Activated naive CD4-positive, alpha-beta T cell treated with anti-CD3 and anti-CD28 coated beads for 36 hours (primary cell): Measurements from ENCODE around the gene ARMC6. TPM values are rescaled to one million over a fixed set of nuclear protein-coding genes. Genes with fewer than 3 reads are reported as not detected.
A peak's percentile ranks its signal among the peaks of the same experiment; 100 is the strongest.

Experiments used
- CTCF ChIA-PET: fragments of 350-600 bp; sonication (Branson Sonifier 250); formaldehyde crosslinking; loops from one replicate; lab custom pipeline; 2021; ENCODE audit warnings: antibody characterized with exemption; lab: Charles Lee
- DNase-seq: peaks from one replicate; pipeline ENCODE4 v3.0.0-alpha.2; 2020
- H3K27ac Mint-ChIP-seq: one replicate; pipeline ENCODE4 v1.8.0; 2021; ENCODE audit warnings: mild to moderate bottlenecking, mixed read lengths
- H3K27me3 Mint-ChIP-seq: one replicate; pipeline ENCODE4 v1.8.0; 2021; ENCODE audit warnings: low read depth, mixed read lengths
- H3K36me3 Mint-ChIP-seq: one replicate; pipeline ENCODE4 v1.8.0; 2021; ENCODE audit warnings: low read depth, mixed read lengths
- H3K4me1 Mint-ChIP-seq: one replicate; pipeline ENCODE4 v1.8.0; 2021; ENCODE audit warnings: low read depth, mixed read lengths
- H3K4me3 Mint-ChIP-seq: one replicate; pipeline ENCODE4 v1.8.0; 2021; ENCODE audit warnings: mild to moderate bottlenecking, moderate library complexity, mixed read lengths
- H3K9me3 Mint-ChIP-seq: one replicate; pipeline ENCODE4 v1.8.0; 2021; ENCODE audit warnings: mixed read lengths
- intact Hi-C: fragments of 100-400 bp; cut with micrococcal nuclease; formaldehyde crosslinking; loops from one replicate; pipeline ENCODE4 v1.15.1; 2023
- total RNA-seq, 2 experiments: library from RNA; stranded (reverse); gene quantifications; one replicate each; pipeline ENCODE4 v1.2.3, GENCODE V29; 2021

Gene ARMC6
- total RNA-seq, 2 experiments from 2014 or later, result 24.2 to 24.6 TPM

DNA sequence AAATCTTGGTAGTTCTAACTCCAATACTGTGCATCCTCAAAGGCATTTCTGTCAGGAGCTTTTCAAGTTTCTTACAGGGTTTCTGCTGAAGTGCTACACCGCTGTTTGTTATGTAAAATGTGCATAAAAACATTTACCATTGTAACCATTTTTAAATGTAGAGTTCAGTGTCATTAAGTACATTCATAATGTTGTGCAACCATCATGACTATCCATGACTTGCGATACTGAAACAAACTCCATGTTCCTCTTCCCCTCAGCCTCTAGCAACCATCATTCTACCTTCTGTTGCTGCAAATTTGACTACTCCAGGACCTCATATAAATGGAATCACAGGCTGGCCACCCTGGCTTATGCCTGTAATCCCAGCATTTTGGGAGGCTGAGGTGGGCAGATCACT, 16.0 kb downstream of the ARMC6 start:
- no peak overlapping the region for H3K27ac Mint-ChIP-seq
- intact Hi-C loops, result no loop called here
- no peak for DNase-seq
- peaks cover 26% of the 10 kb centered on the region for H3K36me3 Mint-ChIP-seq
- CTCF ChIA-PET, result no interaction called here
- no peaks in the 10 kb centered on the region for H3K4me1 Mint-ChIP-seq
- no peaks in the 10 kb centered on the region for H3K9me3 Mint-ChIP-seq
- H3K27me3 Mint-ChIP-seq, result no peaks in the 10 kb centered on the region
- no peak overlapping the region for H3K4me3 Mint-ChIP-seq

DNA sequence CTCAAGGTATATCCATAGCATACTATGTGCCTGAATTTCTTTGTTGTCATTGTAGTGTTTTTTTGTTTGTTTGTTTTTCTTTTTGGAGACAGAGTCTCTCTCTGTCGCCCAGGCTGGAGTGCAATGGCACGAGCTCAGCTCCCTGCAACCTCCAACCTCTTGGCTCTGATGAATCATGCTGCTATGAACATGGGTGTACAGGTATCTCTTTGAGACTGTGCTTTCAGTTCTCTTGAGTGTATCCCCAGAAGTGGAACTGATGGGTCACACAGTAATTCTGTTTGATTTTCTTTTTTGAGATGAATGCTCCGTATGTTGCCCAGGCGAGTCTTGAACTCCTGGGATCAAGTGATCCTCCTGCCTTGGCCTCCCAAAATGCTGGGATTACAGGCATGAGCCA, 16.7 kb downstream of the ARMC6 start:
- intact Hi-C loops, result no loop called here
- H3K4me1 Mint-ChIP-seq, result no peaks in the 10 kb centered on the region
- H3K9me3 Mint-ChIP-seq, result no peaks in the 10 kb centered on the region
- H3K27me3 Mint-ChIP-seq, result no peaks in the 10 kb centered on the region
- H3K27ac Mint-ChIP-seq, result no peak overlapping the region
- CTCF ChIA-PET, result interaction anchor here (0.6 kb wide), 1 partner anchor 80 kb away, joined by 3 read pairs; no protein-coding TSS in a partner anchor
- H3K4me3 Mint-ChIP-seq, result no peak overlapping the region
- no peak for DNase-seq
- peaks cover 23% of the 10 kb centered on the region for H3K36me3 Mint-ChIP-seq

DNA sequence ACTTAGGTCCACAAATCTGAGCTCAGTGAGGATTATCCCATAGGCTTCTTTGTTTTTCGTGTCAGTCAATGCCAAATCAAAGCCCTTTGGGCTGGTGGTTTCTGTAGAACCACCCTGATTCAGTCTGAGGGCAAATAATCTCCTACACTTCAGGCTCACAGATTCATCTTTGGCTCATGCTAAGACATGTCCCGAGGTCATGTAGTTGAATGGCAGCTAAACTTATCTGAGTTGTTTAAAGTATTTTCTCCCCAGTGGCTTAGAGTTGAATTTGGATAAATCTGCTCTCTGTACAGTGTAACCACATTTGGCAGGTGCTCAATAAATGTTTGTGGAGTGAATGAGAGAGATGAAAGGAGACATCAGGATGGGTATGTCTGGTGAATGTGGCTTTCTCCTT, 17.3 kb downstream of the ARMC6 start:
- CTCF ChIA-PET, result interaction anchor here (0.6 kb wide), 1 partner anchor 80 kb away, joined by 3 read pairs; no protein-coding TSS in a partner anchor
- Mint-ChIP-seq H3K27me3 (no peaks in the 10 kb centered on the region), H3K4me3 (no peak overlapping the region), H3K27ac (no peak overlapping the region), H3K9me3 (no peaks in the 10 kb centered on the region), H3K4me1 (no peaks in the 10 kb centered on the region), H3K36me3 (peaks cover 21% of the 10 kb centered on the region)
- no peak for DNase-seq
- intact Hi-C loops, result no loop called here

DNA sequence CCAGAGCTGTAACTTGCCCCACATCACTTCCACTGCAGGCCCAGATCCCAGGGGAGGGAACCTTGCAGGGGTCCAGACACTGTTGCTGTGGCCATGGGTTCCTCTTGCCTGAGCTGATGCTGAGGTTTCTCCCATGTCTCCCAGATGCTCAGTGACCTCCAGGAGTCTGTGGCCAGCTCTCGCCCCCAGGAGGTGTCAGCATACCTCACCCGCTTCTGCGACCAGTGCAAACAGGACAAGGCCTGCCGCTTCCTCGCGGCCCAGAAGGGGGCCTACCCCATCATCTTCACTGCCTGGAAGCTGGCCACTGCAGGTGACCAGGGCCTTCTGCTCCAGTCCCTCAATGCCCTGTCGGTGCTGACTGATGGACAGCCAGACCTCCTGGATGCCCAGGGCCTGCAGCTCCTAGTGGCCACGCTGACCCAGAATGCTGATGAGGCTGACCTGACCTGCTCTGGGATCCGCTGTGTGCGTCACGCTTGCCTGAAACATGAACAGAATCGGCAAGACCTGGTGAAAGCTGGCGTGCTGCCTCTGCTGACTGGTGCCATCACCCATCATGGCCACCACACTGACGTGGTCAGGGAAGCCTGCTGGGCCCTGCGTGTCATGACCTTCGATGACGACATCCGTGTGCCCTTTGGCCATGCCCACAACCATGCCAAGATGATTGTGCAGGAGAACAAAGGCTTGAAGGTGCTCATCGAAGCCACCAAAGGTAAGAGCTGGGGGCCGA, 18.2 kb downstream of the ARMC6 start:
- Mint-ChIP-seq H3K27ac (no peak overlapping the region), H3K4me1 (no peaks in the 10 kb centered on the region), H3K27me3 (no peaks in the 10 kb centered on the region), H3K4me3 (no peak overlapping the region), H3K9me3 (no peaks in the 10 kb centered on the region), H3K36me3 (peaks cover 20% of the 10 kb centered on the region)
- CTCF ChIA-PET, result interaction anchor here (0.5 to 1.8 kb wide), 2 partner anchors 22 to 123 kb away, joined by 3 to 7 read pairs; no protein-coding TSS in a partner anchor
- DNase-seq, result no peak
- intact Hi-C loops, result no loop called here

DNA sequence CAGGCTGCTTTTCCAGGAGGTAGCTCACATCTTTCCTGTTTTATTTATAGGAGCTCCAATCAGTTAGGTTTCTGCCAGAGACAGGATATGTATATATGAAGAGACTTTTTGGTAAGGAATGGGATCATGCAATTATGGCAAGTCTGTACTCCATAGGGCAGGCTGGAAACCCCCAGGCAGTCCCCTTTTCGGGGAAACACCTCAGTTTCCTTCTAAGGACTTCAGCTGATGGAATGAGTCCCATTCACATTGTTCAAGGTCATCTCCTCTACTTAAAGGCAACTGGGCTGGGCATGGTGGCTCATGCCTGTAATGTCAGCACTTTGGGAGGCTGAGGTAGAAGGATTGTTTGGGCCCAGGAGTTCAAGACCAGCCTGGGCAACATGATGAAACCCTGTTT, 19.5 kb downstream of the ARMC6 start:
- CTCF ChIA-PET, result interaction anchor here (0.7 to 2.2 kb wide), 9 partner anchors 10 to 122 kb away, joined by 3 to 9 read pairs (median 4); no protein-coding TSS in a partner anchor
- no peak overlapping the region for H3K27ac Mint-ChIP-seq
- H3K9me3 Mint-ChIP-seq, result no peaks in the 10 kb centered on the region
- DNase-seq, result no peak
- no peaks in the 10 kb centered on the region for H3K27me3 Mint-ChIP-seq
- peaks cover 14% of the 10 kb centered on the region for H3K36me3 Mint-ChIP-seq
- H3K4me1 Mint-ChIP-seq, result no peaks in the 10 kb centered on the region
- H3K4me3 Mint-ChIP-seq, result no peak overlapping the region
- intact Hi-C loops, result no loop called here

DNA sequence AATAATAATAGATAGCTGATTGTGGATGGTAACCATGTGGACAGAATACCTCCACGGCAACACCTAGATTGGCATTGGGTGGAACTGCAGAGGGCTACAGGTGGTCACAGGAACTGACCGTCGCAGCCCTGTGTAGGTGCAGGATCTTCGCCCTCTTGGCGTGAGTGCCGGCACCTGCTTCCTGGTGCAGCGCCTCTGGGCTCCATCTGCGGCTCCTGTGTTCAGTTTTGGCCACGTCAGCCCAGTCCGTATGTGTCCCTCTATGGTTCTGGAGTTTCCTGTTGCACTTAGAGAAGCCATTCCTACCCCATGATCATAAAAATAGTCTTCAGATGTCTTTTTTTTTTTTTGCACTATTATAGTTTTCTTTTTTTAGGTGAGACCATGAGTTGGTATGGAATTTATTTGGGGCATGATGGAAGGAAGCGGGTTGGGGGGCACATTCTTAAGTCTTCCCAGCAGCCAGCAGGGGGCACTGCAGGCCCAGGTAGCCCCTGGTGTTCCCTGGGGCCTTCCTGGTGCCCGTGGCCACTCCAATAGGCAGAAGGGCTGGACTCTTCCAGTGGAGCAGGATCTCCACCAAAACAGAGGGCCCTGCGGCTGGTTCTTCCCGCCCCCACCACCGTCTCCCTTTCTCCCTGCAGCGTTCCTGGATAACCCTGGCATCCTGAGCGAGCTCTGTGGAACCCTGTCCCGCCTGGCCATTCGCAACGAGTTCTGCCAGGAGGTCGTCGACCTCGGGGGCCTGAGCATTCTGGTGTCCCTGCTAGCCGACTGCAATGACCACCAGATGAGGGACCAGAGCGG, 20.3 kb downstream of the ARMC6 start:
- no peak overlapping the region for H3K27ac Mint-ChIP-seq
- no peaks in the 10 kb centered on the region for H3K27me3 Mint-ChIP-seq
- no peaks in the 10 kb centered on the region for H3K9me3 Mint-ChIP-seq
- intact Hi-C loops, result loop anchor here (1.0 to 2.0 kb wide), 2 partner anchors 57 to 86 kb away; no protein-coding TSS in a partner anchor
- H3K4me3 Mint-ChIP-seq, result no peak overlapping the region
- CTCF ChIA-PET, result interaction anchor here (0.6 to 2.6 kb wide), 15 partner anchors 9 to 238 kb away, joined by 3 to 9 read pairs (median 4); partner anchors contain the start of gene SLC25A42
- no peaks in the 10 kb centered on the region for H3K4me1 Mint-ChIP-seq
- DNase-seq, result peak; percentile 62
- peaks cover 16% of the 10 kb centered on the region for H3K36me3 Mint-ChIP-seq

DNA sequence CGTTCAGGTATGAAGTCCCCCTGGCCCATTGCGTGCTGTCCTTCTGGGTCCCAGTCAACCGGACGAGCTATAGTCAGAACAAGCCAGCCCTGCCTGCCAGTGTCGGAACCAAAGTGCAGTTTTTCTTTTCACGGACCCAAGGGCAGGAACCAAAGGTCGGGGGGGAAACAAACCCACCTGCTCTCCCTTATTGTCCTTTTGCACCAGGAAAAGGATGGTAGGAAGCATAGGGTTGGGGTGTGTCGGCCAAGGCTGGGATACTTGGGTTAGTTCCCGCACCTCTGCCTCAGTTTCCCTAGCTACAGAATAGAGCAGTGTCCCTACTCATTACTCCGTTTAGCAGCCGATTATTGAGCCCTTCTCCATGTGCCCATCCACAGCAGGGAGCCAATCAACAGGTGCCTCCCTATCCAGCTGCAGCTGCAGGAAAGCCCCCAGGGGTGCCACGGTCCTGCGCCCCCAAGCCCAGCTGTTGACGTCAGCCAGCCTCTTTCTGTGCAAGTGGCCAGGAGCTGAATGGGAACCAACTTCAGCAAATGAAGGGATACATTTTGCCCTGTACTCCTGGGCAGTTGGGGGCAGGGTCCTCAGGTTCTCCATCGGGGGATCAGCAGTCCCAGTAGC, 21.0 kb downstream of the ARMC6 start:
- H3K27me3 Mint-ChIP-seq, result no peaks in the 10 kb centered on the region
- no peak overlapping the region for H3K27ac Mint-ChIP-seq
- H3K9me3 Mint-ChIP-seq, result no peaks in the 10 kb centered on the region
- no peak overlapping the region for H3K4me3 Mint-ChIP-seq
- intact Hi-C loops, result loop anchor here (1.0 to 2.0 kb wide), 2 partner anchors 56 to 85 kb away; no protein-coding TSS in a partner anchor
- CTCF ChIA-PET, result interaction anchor here (0.6 to 2.6 kb wide), 11 partner anchors 9 to 237 kb away, joined by 3 to 9 read pairs (median 4); partner anchors contain the start of gene SLC25A42
- peaks cover 16% of the 10 kb centered on the region for H3K36me3 Mint-ChIP-seq
- no peaks in the 10 kb centered on the region for H3K4me1 Mint-ChIP-seq
- DNase-seq, result no peak

DNA sequence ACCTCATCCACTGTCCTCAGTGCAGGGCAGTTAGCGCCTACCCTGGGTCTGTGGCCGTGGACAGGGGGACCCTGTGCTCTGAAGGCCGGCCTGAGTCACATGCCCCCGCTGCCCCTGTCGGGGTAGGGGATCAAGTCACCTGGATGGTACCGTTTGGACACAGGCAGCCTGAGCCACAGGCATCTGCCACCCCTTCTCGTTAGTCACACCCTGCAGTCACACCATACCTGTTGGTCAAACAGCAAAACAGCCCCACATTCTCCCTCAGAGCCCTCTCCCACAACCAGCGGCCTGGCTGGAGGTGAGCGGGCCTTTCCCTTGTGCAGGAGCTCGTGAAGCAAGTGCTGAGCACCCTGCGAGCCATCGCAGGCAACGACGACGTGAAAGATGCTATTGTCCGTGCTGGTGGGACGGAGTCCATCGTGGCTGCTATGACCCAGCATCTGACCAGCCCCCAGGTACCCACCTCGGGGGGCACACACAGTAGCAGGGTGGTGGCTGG, 21.6 kb downstream of the ARMC6 start:
- Mint-ChIP-seq H3K9me3 (no peaks in the 10 kb centered on the region), H3K27me3 (no peaks in the 10 kb centered on the region), H3K4me3 (no peak overlapping the region), H3K4me1 (no peaks in the 10 kb centered on the region), H3K27ac (no peak overlapping the region), H3K36me3 (peaks cover 16% of the 10 kb centered on the region)
- intact Hi-C loops, result loop anchor here (1.0 to 2.0 kb wide), 2 partner anchors 56 to 84 kb away; no protein-coding TSS in a partner anchor
- no peak for DNase-seq
- CTCF ChIA-PET, result interaction anchor here (1.0 to 2.6 kb wide), 5 partner anchors 8 to 61 kb away, joined by 3 to 9 read pairs (median 6); partner anchors contain the start of gene SLC25A42

DNA sequence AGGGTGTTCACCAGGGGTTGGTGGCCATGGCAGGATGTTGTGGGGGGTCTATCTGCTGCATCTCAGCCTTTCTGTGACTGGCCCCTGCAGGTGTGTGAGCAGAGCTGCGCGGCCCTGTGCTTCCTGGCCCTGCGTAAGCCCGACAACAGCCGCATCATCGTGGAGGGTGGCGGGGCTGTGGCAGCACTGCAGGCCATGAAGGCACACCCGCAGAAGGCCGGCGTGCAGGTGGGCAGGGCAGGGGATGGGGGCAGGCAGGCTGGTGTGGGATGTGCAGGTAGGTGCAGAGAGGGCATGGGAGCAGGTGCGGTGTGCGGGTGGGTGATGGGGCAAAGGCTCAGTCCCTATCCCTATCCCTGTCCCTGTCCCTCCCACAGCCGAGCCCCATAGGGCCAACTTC, 22.3 kb downstream of the ARMC6 start:
- H3K9me3 Mint-ChIP-seq, result no peaks in the 10 kb centered on the region
- H3K4me3 Mint-ChIP-seq, result no peak overlapping the region
- intact Hi-C loops, result loop anchor here (2.0 kb wide), 1 partner anchor 55 kb away; no protein-coding TSS in a partner anchor
- no peaks in the 10 kb centered on the region for H3K4me1 Mint-ChIP-seq
- H3K27ac Mint-ChIP-seq, result no peak overlapping the region
- no peak for DNase-seq
- H3K36me3 Mint-ChIP-seq, result peaks cover 15% of the 10 kb centered on the region
- CTCF ChIA-PET, result interaction anchor here (2.6 kb wide), 1 partner anchor 60 kb away, joined by 9 read pairs; no protein-coding TSS in a partner anchor
- no peaks in the 10 kb centered on the region for H3K27me3 Mint-ChIP-seq

DNA sequence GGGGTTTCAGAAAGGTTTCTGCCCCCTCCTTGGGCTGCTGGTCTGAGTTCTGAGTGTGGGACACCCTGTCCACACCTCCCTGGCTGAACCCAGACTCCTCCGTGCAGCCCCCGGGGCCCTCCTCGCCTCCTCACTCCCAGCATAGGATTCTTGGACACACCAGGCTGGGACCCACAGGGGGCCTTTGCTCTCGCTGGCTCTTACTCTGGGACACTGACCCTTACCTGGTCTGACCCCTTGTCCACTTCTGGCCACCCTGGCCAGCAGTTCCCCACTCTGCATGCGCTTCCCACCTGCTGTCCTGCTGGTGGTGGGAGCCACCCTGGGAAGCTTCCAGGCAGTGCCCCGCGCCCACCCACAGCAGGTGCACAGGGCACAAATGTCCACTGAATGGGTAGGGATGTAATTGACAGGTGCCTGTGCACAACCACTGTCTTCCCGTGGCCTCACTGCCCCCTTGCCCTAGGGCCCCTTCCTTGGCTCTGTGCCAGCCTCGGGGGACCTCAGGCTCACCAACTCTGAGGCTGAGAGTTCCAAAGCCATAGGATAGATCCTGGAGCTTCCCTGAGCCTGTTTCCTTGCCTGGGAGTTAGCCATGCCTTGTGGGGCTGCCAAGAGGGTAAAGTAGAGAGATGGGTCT, 23.4 kb downstream of the ARMC6 start:
- Mint-ChIP-seq H3K36me3 (peaks cover 10% of the 10 kb centered on the region), H3K9me3 (no peaks in the 10 kb centered on the region), H3K27me3 (no peaks in the 10 kb centered on the region), H3K4me3 (no peak overlapping the region), H3K27ac (no peak overlapping the region), H3K4me1 (no peaks in the 10 kb centered on the region)
- DNase-seq, result no peak
- CTCF ChIA-PET, result interaction anchor here (0.6 kb wide), 1 partner anchor 185 kb away, joined by 4 read pairs; no protein-coding TSS in a partner anchor
- intact Hi-C loops, result no loop called here

DNA sequence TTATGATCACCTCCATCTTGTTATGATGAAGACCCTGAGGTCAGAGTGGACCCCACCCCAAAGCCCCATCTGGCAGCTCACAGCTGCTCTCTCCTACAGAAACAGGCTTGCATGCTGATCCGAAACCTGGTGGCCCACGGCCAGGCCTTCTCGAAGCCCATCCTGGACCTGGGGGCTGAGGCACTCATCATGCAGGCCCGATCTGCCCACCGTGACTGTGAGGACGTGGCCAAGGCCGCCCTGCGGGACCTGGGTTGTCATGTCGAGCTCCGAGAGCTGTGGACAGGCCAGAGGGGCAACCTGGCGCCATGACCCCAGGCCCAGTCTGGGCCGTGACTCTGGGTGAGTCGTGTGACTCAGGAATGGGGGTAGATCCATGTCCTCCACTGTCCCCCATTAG, 23.9 kb downstream of the ARMC6 start:
- intact Hi-C loops, result no loop called here
- no peak for DNase-seq
- Mint-ChIP-seq H3K4me3 (no peak overlapping the region), H3K27ac (no peak overlapping the region), H3K36me3 (peaks cover 10% of the 10 kb centered on the region), H3K4me1 (peaks cover 1% of the 10 kb centered on the region), H3K27me3 (no peaks in the 10 kb centered on the region), H3K9me3 (no peaks in the 10 kb centered on the region)
- CTCF ChIA-PET, result interaction anchor here (0.6 kb wide), 1 partner anchor 186 kb away, joined by 4 read pairs; no protein-coding TSS in a partner anchor
